A673 (cell line): ENCODE results near the gene GPC6. TPM values are rescaled to one million over a fixed set of nuclear protein-coding genes. Genes with fewer than 3 reads are reported as not detected.

ENCODE experiments used
- BruUV-seq: library from RNA; stranded (reverse); fragments of 400-500 nt; replicated peaks from 2 replicates; lab custom pipeline; 2021; lab: Mats Ljungman, UMichigan
- CTCF ChIA-PET: fragments of 300-600 bp; sonication (Branson Sonifier 250); formaldehyde crosslinking; loops from one replicate; lab custom pipeline; 2022; ENCODE audit warnings: antibody characterized with exemption; lab: Charles Lee
- POLR2A ChIA-PET: fragments of 300-600 bp; sonication (Branson Sonifier 250); formaldehyde crosslinking; loops from one replicate; lab custom pipeline; 2022; ENCODE audit warnings: antibody characterized with exemption; ENCODE audit not compliant: low non-redundant PET; lab: Charles Lee
- DNase-seq: peaks from one replicate; pipeline ENCODE4 v3.0.0-alpha.2; 2015; ENCODE audit warnings: low spot score
- H3K27ac ChIP-seq: fragments of 200-600 bp; sonication (generic); 2 replicates; pipeline ENCODE4 v1.5.1; 2016; ENCODE audit warnings: mixed run types, low read depth, mild to moderate bottlenecking, mixed read lengths, antibody characterized with exemption, low read length; ENCODE audit not compliant: poor library complexity, severe bottlenecking
- H3K27me3 ChIP-seq: fragments of 200-600 bp; sonication (generic); replicated peaks from 2 replicates; pipeline ENCODE4 v1.6.1; 2017; ENCODE audit warnings: mixed run types, low read depth, mild to moderate bottlenecking, mixed read lengths, antibody characterized with exemption, low read length; ENCODE audit not compliant: insufficient read depth, poor library complexity
- H3K36me3 ChIP-seq: fragments of 200-600 bp; sonication (generic); 2 replicates; pipeline ENCODE4 v1.6.1; 2016; ENCODE audit warnings: mixed run types, mild to moderate bottlenecking, mixed read lengths, antibody characterized with exemption, low read length; ENCODE audit not compliant: insufficient read depth, poor library complexity, severe bottlenecking
- H3K4me1 ChIP-seq: fragments of 200-600 bp; sonication (generic); 2 replicates; pipeline ENCODE4 v1.6.1; 2017; ENCODE audit warnings: mixed run types, mild to moderate bottlenecking, mixed read lengths, antibody characterized with exemption, low read length; ENCODE audit not compliant: insufficient read depth, poor library complexity, severe bottlenecking
- H3K4me3 ChIP-seq: fragments of 200-600 bp; sonication (generic); 2 replicates; pipeline ENCODE4 v1.5.1; 2016; ENCODE audit warnings: low read depth, mixed run types, mild to moderate bottlenecking, mixed read lengths, low read length; ENCODE audit not compliant: poor library complexity, severe bottlenecking
- H3K9me3 ChIP-seq: fragments of 200-600 bp; sonication (generic); 2 replicates; pipeline ENCODE4 v1.6.1; 2016; ENCODE audit warnings: mixed run types, low read depth, mild to moderate bottlenecking, mixed read lengths, antibody characterized with exemption, low read length; ENCODE audit not compliant: poor library complexity, severe bottlenecking
- EZH2 ChIP-seq: fragments of 200-600 bp; sonication (generic); IDR thresholded peaks from 2 replicates; pipeline ENCODE4 v1.6.1; 2017; ENCODE audit warnings: borderline replicate concordance, low read depth, mild to moderate bottlenecking, mixed read lengths, antibody characterized with exemption, low read length; ENCODE audit not compliant: poor library complexity, severe bottlenecking
- intact Hi-C: fragments of 100-400 bp; cut with micrococcal nuclease; formaldehyde crosslinking; loops from one replicate; pipeline ENCODE4 v1.10.0; 2022; ENCODE audit not compliant: unreplicated experiment
- total RNA-seq: library from RNA; stranded (reverse); gene quantifications from 2 replicates; pipeline ENCODE4 v1.2.3, GENCODE V29; 2021
- TF ChIP-seq, protein P1 (sequence below): fragments of 300-800, 200-600 bp; sonication (generic); conservative IDR thresholded peaks from 2 replicates; pipeline ENCODE4 v1.5.1; 2017; ENCODE audit warnings: low read depth, mild to moderate bottlenecking, antibody characterized with exemption, low read length, moderate library complexity, mixed read lengths

The GPC6 gene
- total RNA-seq, 1 experiment from 2014 or later: 23.3 TPM

- no peaks in the 10 kb centered on the region for H3K36me3 ChIP-seq
- no TSS peak for BruUV-seq
- CTCF ChIA-PET: no interaction called here
- POLR2A ChIA-PET: no interaction called here
- intact Hi-C loops: no loop called here
- peak; percentile 27 for DNase-seq
- H3K4me1 ChIP-seq: peaks cover 4% of the 10 kb centered on the region
- H3K4me3 ChIP-seq: no peak overlapping the region
- no peak overlapping the region for H3K27ac ChIP-seq
- no peaks in the 10 kb centered on the region for H3K9me3 ChIP-seq
- no peaks in the 10 kb centered on the region for H3K27me3 ChIP-seq
- TF ChIP-seq, protein P1, sequence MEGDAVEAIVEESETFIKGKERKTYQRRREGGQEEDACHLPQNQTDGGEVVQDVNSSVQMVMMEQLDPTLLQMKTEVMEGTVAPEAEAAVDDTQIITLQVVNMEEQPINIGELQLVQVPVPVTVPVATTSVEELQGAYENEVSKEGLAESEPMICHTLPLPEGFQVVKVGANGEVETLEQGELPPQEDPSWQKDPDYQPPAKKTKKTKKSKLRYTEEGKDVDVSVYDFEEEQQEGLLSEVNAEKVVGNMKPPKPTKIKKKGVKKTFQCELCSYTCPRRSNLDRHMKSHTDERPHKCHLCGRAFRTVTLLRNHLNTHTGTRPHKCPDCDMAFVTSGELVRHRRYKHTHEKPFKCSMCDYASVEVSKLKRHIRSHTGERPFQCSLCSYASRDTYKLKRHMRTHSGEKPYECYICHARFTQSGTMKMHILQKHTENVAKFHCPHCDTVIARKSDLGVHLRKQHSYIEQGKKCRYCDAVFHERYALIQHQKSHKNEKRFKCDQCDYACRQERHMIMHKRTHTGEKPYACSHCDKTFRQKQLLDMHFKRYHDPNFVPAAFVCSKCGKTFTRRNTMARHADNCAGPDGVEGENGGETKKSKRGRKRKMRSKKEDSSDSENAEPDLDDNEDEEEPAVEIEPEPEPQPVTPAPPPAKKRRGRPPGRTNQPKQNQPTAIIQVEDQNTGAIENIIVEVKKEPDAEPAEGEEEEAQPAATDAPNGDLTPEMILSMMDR: no peak
- no peak for TF ChIP-seq EZH2
Measured at GRCh38 chr13:93435651-93436050, 209.0 kb downstream of the GPC6 start.

- ChIA-PET POLR2A (no interaction called here), CTCF (no interaction called here)
- Histone ChIP-seq H3K27me3 (no peaks in the 10 kb centered on the region), H3K4me3 (no peak overlapping the region), H3K4me1 (peaks cover 10% of the 10 kb centered on the region), H3K27ac (no peak overlapping the region), H3K36me3 (no peaks in the 10 kb centered on the region), H3K9me3 (no peaks in the 10 kb centered on the region)
- intact Hi-C loops: no loop called here
- no peak for DNase-seq
- TF ChIP-seq, protein P1: no peak
- no peak for TF ChIP-seq EZH2
- no TSS peak for BruUV-seq
Measured at GRCh38 chr13:93437081-93437480, 210.5 kb downstream of the GPC6 start.

GRCh38 chr13:93446238-93446637 lies 219.6 kb downstream of the GPC6 start:
- ChIA-PET POLR2A (interaction anchor here (0.5 kb wide), 1 partner anchor 48 kb away, joined by 3 read pairs; no protein-coding TSS in a partner anchor), CTCF (no interaction called here)
- intact Hi-C loops: no loop called here
- DNase-seq: peak; percentile 35
- H3K27me3 ChIP-seq: no peaks in the 10 kb centered on the region
- TF ChIP-seq, protein P1: no peak
- no peak overlapping the region for H3K4me3 ChIP-seq
- peaks cover 48% of the 10 kb centered on the region for H3K4me1 ChIP-seq
- no TSS peak for BruUV-seq
- H3K36me3 ChIP-seq: no peaks in the 10 kb centered on the region
- no peak overlapping the region for H3K27ac ChIP-seq
- H3K9me3 ChIP-seq: no peaks in the 10 kb centered on the region
